ENCODE results near the gene RAB30. TPM values are rescaled to one million over a fixed set of nuclear protein-coding genes. Genes with fewer than 3 reads are reported as not detected.
"Not testable (repeated sequence)": the region's sequence is repeated elsewhere in the genome, so short reads cannot be mapped to it uniquely, and the experiment has no call there.

Gene RAB30
- total RNA-seq, 4 donors from 2014 or later: 12.4 to 113 (median 48.4) TPM

DNA sequence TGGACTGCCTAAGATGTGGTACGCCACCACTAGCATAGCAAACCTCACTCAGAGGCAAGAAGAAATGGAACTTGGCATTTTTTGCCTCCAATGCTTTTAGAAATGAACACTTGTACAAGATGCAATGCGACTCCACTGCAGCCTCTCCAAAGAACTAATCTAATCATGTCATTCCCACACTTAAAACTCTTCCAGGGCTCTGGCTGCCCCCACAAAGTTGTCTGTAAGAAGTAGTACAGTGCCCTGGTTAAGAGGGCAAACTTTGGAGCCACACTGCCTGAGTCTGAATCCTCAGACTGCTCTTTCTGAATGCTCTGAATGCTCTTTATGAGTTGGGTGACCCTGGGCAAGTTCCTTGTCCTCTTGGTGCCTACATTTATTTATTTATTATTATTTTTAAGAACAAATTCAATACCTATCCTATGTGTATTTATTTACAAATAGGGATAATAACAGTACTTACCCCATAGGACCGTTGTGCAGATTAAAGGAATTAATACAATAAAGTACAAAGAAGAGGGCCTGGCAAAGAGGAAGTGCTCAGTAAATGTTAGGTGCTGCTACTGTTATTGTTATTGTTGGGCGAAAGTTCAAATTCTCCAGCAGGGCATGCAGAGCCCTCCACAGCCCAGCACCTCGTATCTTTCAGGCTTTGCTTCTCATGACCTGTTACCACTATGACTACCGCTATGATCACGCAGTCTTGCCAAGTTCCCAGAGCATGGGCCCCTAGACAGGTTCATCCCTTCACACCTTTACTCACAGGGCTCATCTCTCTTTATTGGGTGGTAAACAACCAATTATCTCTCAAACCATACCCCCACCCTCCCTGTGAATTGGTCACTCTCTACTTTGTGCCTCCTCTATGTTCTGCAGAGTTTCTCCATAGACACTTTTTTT lies 59.3 kb downstream of the RAB30 start:
- intact Hi-C loops (cut with DNase I; ENCODE audit: low total_unique reads): no loop called here
- no peaks in the 10 kb centered on the region for H3K9me3 ChIP-seq
- TF ChIP-seq, protein P1, sequence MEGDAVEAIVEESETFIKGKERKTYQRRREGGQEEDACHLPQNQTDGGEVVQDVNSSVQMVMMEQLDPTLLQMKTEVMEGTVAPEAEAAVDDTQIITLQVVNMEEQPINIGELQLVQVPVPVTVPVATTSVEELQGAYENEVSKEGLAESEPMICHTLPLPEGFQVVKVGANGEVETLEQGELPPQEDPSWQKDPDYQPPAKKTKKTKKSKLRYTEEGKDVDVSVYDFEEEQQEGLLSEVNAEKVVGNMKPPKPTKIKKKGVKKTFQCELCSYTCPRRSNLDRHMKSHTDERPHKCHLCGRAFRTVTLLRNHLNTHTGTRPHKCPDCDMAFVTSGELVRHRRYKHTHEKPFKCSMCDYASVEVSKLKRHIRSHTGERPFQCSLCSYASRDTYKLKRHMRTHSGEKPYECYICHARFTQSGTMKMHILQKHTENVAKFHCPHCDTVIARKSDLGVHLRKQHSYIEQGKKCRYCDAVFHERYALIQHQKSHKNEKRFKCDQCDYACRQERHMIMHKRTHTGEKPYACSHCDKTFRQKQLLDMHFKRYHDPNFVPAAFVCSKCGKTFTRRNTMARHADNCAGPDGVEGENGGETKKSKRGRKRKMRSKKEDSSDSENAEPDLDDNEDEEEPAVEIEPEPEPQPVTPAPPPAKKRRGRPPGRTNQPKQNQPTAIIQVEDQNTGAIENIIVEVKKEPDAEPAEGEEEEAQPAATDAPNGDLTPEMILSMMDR (IDR thresholded peaks at IDR 0.05): no peak
- TF ChIP-seq POLR2A (IDR thresholded peaks at IDR 0.05): no peak
- no peak for DNase-seq
- no peaks in the 10 kb centered on the region for H3K4me1 ChIP-seq
- H3K27me3 ChIP-seq: no peaks in the 10 kb centered on the region
- no peak overlapping the region for H3K27ac ChIP-seq
- H3K4me3 ChIP-seq: no peak overlapping the region
- no peaks in the 10 kb centered on the region for H3K36me3 ChIP-seq

DNA sequence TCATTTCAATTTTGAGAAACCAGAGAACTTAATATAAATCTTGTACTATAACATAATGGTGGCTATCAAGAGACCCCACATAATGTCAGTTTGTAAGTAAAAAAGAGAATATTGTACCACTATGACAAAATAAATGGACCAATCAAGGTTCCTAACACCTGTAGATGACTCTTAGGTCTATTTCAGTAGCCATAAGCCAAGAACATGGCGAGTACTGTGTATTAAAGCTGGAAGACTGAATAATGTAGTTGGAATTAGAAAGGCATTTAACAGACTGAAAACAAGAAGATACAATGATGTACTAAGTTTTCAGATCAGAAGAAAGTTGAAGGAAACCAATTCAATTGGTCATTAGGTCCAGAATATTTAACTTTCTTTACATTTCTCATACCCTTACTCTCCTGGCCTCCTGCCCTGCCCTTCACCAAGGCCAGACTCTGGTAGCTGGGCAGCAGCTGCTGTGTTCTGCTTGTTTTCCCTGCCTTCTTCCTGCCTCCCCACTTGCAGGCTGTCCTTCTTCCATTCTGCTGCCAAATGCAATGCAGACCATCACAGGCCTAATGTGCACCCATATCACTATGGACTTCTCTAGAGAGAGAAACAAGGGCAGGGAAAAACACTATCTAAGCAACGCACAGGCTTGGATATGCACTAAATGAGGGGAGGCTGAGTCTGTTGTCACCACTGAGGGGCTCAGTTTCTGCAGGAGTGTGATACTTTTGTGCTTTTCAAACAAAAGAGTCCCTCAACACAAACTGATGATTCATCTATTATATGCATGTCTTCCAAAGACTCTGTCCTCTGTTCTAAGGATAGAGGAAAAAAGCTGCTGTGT lies 60.1 kb downstream of the RAB30 start:
- H3K4me3 ChIP-seq: no peak overlapping the region
- no peaks in the 10 kb centered on the region for H3K4me1 ChIP-seq
- H3K27ac ChIP-seq: no peak overlapping the region
- TF ChIP-seq POLR2A (IDR thresholded peaks at IDR 0.05): no peak
- TF ChIP-seq, protein P1 (IDR thresholded peaks at IDR 0.05): no peak
- intact Hi-C loops (cut with DNase I; ENCODE audit: low total_unique reads): no loop called here
- no peaks in the 10 kb centered on the region for H3K9me3 ChIP-seq
- H3K36me3 ChIP-seq: no peaks in the 10 kb centered on the region
- no peaks in the 10 kb centered on the region for H3K27me3 ChIP-seq
- no peak for DNase-seq

GRCh38 chr11:83009999-83010398 lies 61.7 kb downstream of the RAB30 start:
- Histone ChIP-seq H3K4me3 (no peak overlapping the region), H3K27me3 (no peaks in the 10 kb centered on the region), H3K9me3 (no peaks in the 10 kb centered on the region), H3K36me3 (no peaks in the 10 kb centered on the region), H3K4me1 (no peaks in the 10 kb centered on the region), H3K27ac (no peak overlapping the region)
- DNase-seq: no peak
- intact Hi-C loops (cut with DNase I; ENCODE audit: low total_unique reads): no loop called here
- no peak for TF ChIP-seq POLR2A (IDR thresholded peaks at IDR 0.05)
- TF ChIP-seq, protein P1 (IDR thresholded peaks at IDR 0.05): no peak

DNA sequence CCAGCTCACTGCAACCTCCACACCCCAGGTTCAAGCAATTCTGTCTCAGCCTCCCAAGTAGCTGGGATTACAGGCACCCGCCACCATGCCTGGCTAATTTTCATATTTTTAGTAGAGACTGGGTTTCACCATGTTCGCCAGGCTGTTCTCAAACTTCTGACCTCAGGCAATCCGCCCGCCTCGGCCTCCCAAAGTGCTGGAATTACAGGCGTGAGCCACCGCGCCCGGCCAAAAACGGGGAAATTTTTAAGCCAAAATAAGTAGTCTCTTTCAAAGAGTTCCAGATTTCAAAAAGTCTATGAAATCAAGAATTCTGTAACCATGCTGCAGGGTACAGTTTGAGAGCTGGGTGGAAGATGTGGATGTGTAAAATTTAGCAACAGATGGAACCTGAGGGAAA lies 62.6 kb downstream of the RAB30 start:
- H3K4me3 ChIP-seq; H3K4me1 ChIP-seq; H3K9me3 ChIP-seq; H3K27me3 ChIP-seq; intact Hi-C loops (cut with DNase I; ENCODE audit: low total_unique reads); H3K36me3 ChIP-seq; H3K27ac ChIP-seq; DNase-seq: not testable (repeated sequence)

- Histone ChIP-seq H3K9me3 (no peaks in the 10 kb centered on the region), H3K27me3 (no peaks in the 10 kb centered on the region), H3K27ac (peak overlapping the region; percentile 58 to 74), H3K4me3 (no peak overlapping the region), H3K4me1 (no peaks in the 10 kb centered on the region), H3K36me3 (no peaks in the 10 kb centered on the region)
- DNase-seq: no peak
- intact Hi-C loops (cut with DNase I; ENCODE audit: low total_unique reads): no loop called here
- no peak for TF ChIP-seq POLR2A (IDR thresholded peaks at IDR 0.05)
- TF ChIP-seq, protein P1 (IDR thresholded peaks at IDR 0.05): no peak
These were observed 63.1 kb downstream of the RAB30 start for GRCh38 chr11:83008581-83008923.
